MCF 10A (cell line): ENCODE results near the gene SLC2A8. TPM values are rescaled to one million over a fixed set of nuclear protein-coding genes. Genes with fewer than 3 reads are reported as not detected.

ENCODE experiments used
- BruUV-seq: library from RNA; stranded (reverse); fragments of 400-500 nt; replicated peaks from 2 replicates; lab custom pipeline; 2021; lab: Mats Ljungman, UMichigan
- CTCF ChIA-PET: fragments of 300-600 bp; sonication (Branson Sonifier 250); formaldehyde crosslinking; extraction: SDS; loops from one replicate; lab custom pipeline; 2021; ENCODE audit warnings: antibody characterized with exemption, inconsistent platforms; lab: Yijun Ruan, JAX
- POLR2A ChIA-PET: fragments of 300-600, 350-650 bp; sonication (Branson Sonifier 250); formaldehyde crosslinking; extraction: SDS; loops from one replicate; lab custom pipeline; 2020; ENCODE audit warnings: antibody characterized with exemption, inconsistent platforms; lab: Yijun Ruan, JAX
- DNase-seq: peaks from one replicate; pipeline ENCODE4 v3.0.0-alpha.2; 2018; ENCODE audit not compliant: unreplicated experiment
- H3K27ac Mint-ChIP-seq: one replicate; pipeline ENCODE4 v1.8.0; 2022; ENCODE audit warnings: mild to moderate bottlenecking, low read depth, mixed read lengths; ENCODE audit not compliant: unreplicated experiment
- H3K27me3 Mint-ChIP-seq: one replicate; pipeline ENCODE4 v1.8.0; 2022; ENCODE audit warnings: mixed read lengths; ENCODE audit not compliant: insufficient read depth, unreplicated experiment
- H3K36me3 Mint-ChIP-seq: one replicate; pipeline ENCODE4 v1.8.0; 2022; ENCODE audit warnings: mild to moderate bottlenecking, moderate library complexity, mixed read lengths; ENCODE audit not compliant: insufficient read depth, unreplicated experiment
- H3K4me1 Mint-ChIP-seq: one replicate; pipeline ENCODE4 v1.8.0; 2022; ENCODE audit warnings: mixed read lengths; ENCODE audit not compliant: insufficient read depth, unreplicated experiment
- H3K4me3 Mint-ChIP-seq: one replicate; pipeline ENCODE4 v1.8.0; 2022; ENCODE audit warnings: mild to moderate bottlenecking, moderate library complexity, mixed read lengths; ENCODE audit not compliant: unreplicated experiment
- H3K9me3 Mint-ChIP-seq: one replicate; pipeline ENCODE4 v1.8.0; 2022; ENCODE audit warnings: mixed read lengths; ENCODE audit not compliant: unreplicated experiment
- intact Hi-C: fragments of 100-400 bp; cut with micrococcal nuclease; formaldehyde crosslinking; loops from 2 replicates; pipeline ENCODE4 v1.14.1; 2022
- total RNA-seq: library from RNA; stranded (reverse); gene quantifications from 2 replicates; pipeline ENCODE4 v1.2.3, GENCODE V29; 2022
- TF ChIP-seq, protein P1 (sequence below): fragments of 200-600 bp; IDR thresholded peaks from one replicate; pipeline ENCODE4 v1.8.0; 2022; ENCODE audit warnings: antibody characterized with exemption, mild to moderate bottlenecking; ENCODE audit not compliant: unreplicated experiment

The SLC2A8 gene
- total RNA-seq, 1 experiment from 2014 or later = 14.0 TPM

DNA sequence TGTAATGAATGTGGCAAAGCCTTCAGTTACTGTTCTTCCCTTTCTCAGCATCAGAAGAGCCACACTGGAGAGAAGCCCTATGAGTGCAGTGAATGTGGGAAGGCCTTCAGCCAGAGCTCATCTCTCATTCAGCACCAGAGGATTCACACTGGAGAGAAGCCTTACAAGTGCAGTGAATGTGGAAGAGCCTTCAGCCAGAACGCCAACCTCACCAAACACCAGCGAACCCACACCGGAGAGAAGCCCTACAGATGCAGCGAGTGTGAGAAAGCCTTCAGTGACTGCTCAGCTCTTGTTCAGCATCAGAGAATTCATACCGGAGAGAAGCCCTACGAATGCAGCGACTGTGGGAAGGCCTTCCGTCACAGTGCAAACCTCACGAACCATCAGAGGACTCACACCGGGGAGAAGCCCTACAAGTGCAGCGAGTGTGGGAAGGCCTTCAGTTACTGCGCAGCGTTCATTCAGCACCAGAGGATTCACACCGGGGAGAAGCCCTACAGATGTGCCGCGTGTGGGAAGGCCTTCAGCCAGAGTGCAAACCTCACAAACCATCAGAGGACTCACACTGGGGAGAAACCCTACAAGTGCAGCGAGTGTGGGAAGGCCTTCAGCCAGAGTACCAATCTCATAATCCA is 47.4 kb downstream of the SLC2A8 start:
- intact Hi-C loops = loop anchor here (10.0 kb wide), 1 partner anchor 230 kb away; no protein-coding TSS in a partner anchor
- POLR2A ChIA-PET = interaction anchor here (0.8 to 2.2 kb wide), 8 partner anchors 8 to 230 kb away, joined by 3 to 12 read pairs (median 4); partner anchors contain the start of gene ZNF79
- CTCF ChIA-PET = interaction anchor here (0.6 to 0.7 kb wide), 3 partner anchors 84 to 229 kb away, joined by 3 to 4 read pairs (median 4); no protein-coding TSS in a partner anchor

DNA sequence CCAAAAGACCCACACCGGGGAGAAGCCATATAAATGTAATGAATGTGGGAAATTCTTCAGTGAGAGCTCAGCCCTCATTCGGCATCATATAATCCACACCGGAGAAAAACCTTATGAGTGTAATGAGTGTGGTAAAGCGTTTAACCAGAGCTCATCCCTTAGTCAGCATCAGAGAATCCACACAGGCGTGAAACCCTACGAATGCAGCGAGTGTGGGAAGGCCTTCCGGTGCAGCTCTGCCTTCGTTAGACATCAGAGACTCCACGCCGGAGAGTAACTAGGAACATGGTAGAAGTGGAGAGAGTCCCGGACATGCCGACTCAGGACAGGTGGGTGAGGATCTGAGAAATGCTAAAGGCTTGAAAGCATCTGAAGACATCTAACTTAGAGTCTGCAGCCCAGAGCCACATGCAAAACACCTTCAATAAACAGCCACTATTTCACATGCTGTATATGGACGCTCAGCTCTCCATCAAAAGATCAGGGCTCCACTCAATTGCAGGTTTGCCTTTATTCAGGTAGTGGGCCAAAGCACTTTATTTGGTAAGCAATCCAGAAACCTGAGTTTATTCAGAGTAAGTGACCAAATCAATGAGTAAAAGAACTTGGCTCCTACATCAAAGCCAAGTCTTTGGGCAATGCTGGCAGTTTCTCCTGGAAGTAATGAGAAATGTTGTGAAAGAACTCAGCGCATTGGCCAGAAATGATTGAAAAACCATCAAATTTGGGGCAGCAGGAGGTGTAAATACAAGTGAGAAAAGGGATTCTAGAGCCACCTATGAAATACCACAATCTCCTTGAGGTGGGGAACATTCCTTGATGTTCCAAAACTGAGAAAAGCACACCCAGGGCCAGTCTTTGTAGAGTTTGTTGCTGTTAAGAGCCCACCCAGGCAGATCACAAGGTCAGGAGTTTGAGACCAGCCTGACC is 48.2 kb downstream of the SLC2A8 start:
- TF ChIP-seq, protein P1, sequence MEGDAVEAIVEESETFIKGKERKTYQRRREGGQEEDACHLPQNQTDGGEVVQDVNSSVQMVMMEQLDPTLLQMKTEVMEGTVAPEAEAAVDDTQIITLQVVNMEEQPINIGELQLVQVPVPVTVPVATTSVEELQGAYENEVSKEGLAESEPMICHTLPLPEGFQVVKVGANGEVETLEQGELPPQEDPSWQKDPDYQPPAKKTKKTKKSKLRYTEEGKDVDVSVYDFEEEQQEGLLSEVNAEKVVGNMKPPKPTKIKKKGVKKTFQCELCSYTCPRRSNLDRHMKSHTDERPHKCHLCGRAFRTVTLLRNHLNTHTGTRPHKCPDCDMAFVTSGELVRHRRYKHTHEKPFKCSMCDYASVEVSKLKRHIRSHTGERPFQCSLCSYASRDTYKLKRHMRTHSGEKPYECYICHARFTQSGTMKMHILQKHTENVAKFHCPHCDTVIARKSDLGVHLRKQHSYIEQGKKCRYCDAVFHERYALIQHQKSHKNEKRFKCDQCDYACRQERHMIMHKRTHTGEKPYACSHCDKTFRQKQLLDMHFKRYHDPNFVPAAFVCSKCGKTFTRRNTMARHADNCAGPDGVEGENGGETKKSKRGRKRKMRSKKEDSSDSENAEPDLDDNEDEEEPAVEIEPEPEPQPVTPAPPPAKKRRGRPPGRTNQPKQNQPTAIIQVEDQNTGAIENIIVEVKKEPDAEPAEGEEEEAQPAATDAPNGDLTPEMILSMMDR = no peak
- CTCF ChIA-PET = interaction anchor here (0.6 to 0.7 kb wide), 2 partner anchors 85 to 134 kb away, joined by 3 to 4 read pairs; no protein-coding TSS in a partner anchor
- peaks cover 48% of the 10 kb centered on the region for H3K4me1 Mint-ChIP-seq
- H3K4me3 Mint-ChIP-seq = no peak overlapping the region
- peak overlapping the region; percentile 66 for H3K27ac Mint-ChIP-seq
- BruUV-seq = TSS peak; percentile 15
- DNase-seq = peak; percentile 67
- H3K36me3 Mint-ChIP-seq = peaks cover 89% of the 10 kb centered on the region
- H3K9me3 Mint-ChIP-seq = no peaks in the 10 kb centered on the region
- intact Hi-C loops = loop anchor here (5.0 to 10.0 kb wide), 2 partner anchors 83 to 230 kb away; no protein-coding TSS in a partner anchor
- no peaks in the 10 kb centered on the region for H3K27me3 Mint-ChIP-seq
- POLR2A ChIA-PET = interaction anchor here (0.6 to 2.2 kb wide), 4 partner anchors 22 to 133 kb away, joined by 3 to 12 read pairs (median 4); partner anchors contain the start of gene ZNF79

More for the DNA sequence above, 47.4 kb downstream of the SLC2A8 start:
- no TSS peak for BruUV-seq
- TF ChIP-seq, protein P1 = no peak
- Mint-ChIP-seq H3K4me3 (no peak overlapping the region), H3K27ac (peak overlapping the region; percentile 66), H3K4me1 (peaks cover 40% of the 10 kb centered on the region), H3K27me3 (no peaks in the 10 kb centered on the region), H3K9me3 (no peaks in the 10 kb centered on the region), H3K36me3 (peaks cover 89% of the 10 kb centered on the region)
- DNase-seq = no peak

DNA sequence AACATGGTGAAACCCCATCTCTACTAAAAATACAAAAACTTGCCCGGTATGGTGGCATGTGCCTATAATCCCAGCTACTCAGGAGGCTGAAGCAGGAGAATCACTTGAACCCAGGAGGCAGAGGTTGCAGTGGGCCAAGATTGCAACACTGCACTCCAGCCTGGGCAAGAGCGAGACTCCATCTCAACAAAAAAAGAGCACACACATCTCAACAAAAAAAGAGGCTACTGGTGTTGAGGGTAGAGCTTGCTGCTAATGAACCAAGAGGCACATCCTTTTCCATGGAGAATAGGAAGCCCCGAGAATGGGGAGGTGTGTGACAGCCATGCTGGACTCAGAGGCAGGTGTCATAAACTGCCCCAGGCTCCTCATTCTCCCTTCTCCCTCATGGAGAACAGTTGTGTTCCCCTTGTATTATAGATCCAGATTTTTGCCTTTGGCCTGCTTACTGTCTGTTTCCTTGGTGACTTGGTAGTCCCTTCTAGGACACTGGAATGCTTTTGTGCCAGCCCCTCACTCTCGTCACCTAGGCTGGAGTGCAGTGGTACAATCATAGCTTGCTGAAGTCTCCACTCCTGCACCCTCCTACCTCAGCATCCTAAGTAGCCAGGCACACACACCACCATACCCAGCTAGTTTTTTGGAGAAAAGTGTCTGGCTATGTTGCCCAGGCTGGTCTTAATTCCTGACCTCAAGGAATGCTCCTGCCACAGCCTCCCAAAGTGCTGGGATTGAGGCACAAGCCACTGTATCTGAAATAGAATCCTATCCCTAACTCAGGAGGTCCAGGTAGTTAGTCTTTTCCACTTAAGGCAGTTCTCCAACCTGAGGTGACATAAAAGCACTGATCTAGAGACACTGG is 49.1 kb downstream of the SLC2A8 start:
- peak overlapping the region; percentile 66 for H3K27ac Mint-ChIP-seq
- POLR2A ChIA-PET = interaction anchor here (0.6 to 2.7 kb wide), 3 partner anchors 22 to 231 kb away, joined by 4 to 17 read pairs (median 4); partner anchors contain the start of gene ZNF79
- no TSS peak for BruUV-seq
- H3K36me3 Mint-ChIP-seq = peaks cover 89% of the 10 kb centered on the region
- peaks cover 50% of the 10 kb centered on the region for H3K4me1 Mint-ChIP-seq
- TF ChIP-seq, protein P1 = no peak
- no peak overlapping the region for H3K4me3 Mint-ChIP-seq
- CTCF ChIA-PET = no interaction called here
- no peaks in the 10 kb centered on the region for H3K9me3 Mint-ChIP-seq
- peak; percentile 21 for DNase-seq
- no peaks in the 10 kb centered on the region for H3K27me3 Mint-ChIP-seq
- intact Hi-C loops = loop anchor here (5.0 to 10.0 kb wide), 2 partner anchors 84 to 231 kb away; no protein-coding TSS in a partner anchor
